Measurements from ENCODE around the gene UCKL1. TPM values are rescaled to one million over a fixed set of nuclear protein-coding genes. Genes with fewer than 3 reads are reported as not detected.

The UCKL1 gene
- total RNA-seq, 1 donor from 2014 or later, result 31.5 TPM

GRCh38 chr20:63944078-63944941, 11.9 kb downstream of the UCKL1 start:
- no peak for DNase-seq
- peaks cover 63% of the 10 kb centered on the region for H3K36me3 ChIP-seq
- intact Hi-C loops (cut with DNase I), result no loop called here

GRCh38 chr20:63943808-63944077, 12.5 kb downstream of the UCKL1 start:
- Histone ChIP-seq H3K27me3 (ENCODE audit: low read depth) (no peaks in the 10 kb centered on the region), H3K9me3 (no peaks in the 10 kb centered on the region), H3K36me3 (peaks cover 69% of the 10 kb centered on the region), H3K27ac (peak overlapping the region; percentile 79), H3K4me1 (peaks cover 43% of the 10 kb centered on the region), H3K4me3 (no peak overlapping the region)
- intact Hi-C loops (cut with DNase I), result no loop called here
- no peak for DNase-seq
- TF ChIP-seq CTCF (IDR thresholded peaks at IDR 0.05), result no peak
- ATAC-seq, result no peak

More at GRCh38 chr20:63944078-63944941, 11.9 kb downstream of the UCKL1 start:
- H3K9me3 ChIP-seq, result no peaks in the 10 kb centered on the region
- peaks cover 49% of the 10 kb centered on the region for H3K4me1 ChIP-seq
- no peak overlapping the region for H3K4me3 ChIP-seq
- H3K27ac ChIP-seq, result peak overlapping the region; percentile 79
- ATAC-seq, result no peak
- H3K27me3 ChIP-seq (ENCODE audit: low read depth), result no peaks in the 10 kb centered on the region
- no peak for TF ChIP-seq CTCF (IDR thresholded peaks at IDR 0.05)

- TF ChIP-seq CTCF (IDR thresholded peaks at IDR 0.05), result no peak
- Histone ChIP-seq H3K9me3 (no peaks in the 10 kb centered on the region), H3K27me3 (ENCODE audit: low read depth) (no peaks in the 10 kb centered on the region), H3K36me3 (peaks cover 75% of the 10 kb centered on the region), H3K27ac (peak overlapping the region; percentile 79), H3K4me3 (no peak overlapping the region), H3K4me1 (peaks cover 39% of the 10 kb centered on the region)
- DNase-seq, result no peak
- intact Hi-C loops (cut with DNase I), result no loop called here
- ATAC-seq, result no peak
These were observed 13.0 kb downstream of the UCKL1 start for GRCh38 chr20:63942969-63943807.

- Histone ChIP-seq H3K27me3 (ENCODE audit: low read depth) (no peaks in the 10 kb centered on the region), H3K4me3 (no peak overlapping the region), H3K36me3 (peaks cover 82% of the 10 kb centered on the region), H3K27ac (peak overlapping the region; percentile 79), H3K4me1 (peaks cover 31% of the 10 kb centered on the region), H3K9me3 (no peaks in the 10 kb centered on the region)
- TF ChIP-seq CTCF (IDR thresholded peaks at IDR 0.05), result no peak
- intact Hi-C loops (cut with DNase I), result no loop called here
- ATAC-seq (peak in 1 of 2 donors; percentile 6), DNase-seq (peak; percentile 74)
These were observed 13.8 kb downstream of the UCKL1 start for GRCh38 chr20:63942250-63942951.

GRCh38 chr20:63941282-63942081, 14.7 kb downstream of the UCKL1 start:
- DNase-seq (peak; percentile 90), ATAC-seq (peak; percentile 71 to 81)
- Histone ChIP-seq H3K27ac (peak overlapping the region; percentile 76), H3K4me1 (peaks cover 27% of the 10 kb centered on the region), H3K36me3 (peaks cover 84% of the 10 kb centered on the region), H3K27me3 (ENCODE audit: low read depth) (no peaks in the 10 kb centered on the region), H3K9me3 (no peaks in the 10 kb centered on the region), H3K4me3 (peak overlapping the region; percentile 3)
- intact Hi-C loops (cut with DNase I), result no loop called here
- no peak for TF ChIP-seq CTCF (IDR thresholded peaks at IDR 0.05)
